Activated CD4-positive, CD25-positive, alpha-beta regulatory T cell treated with anti-CD3 and anti-CD28 coated beads, Interleukin-2, amount 50 U/mL, for 16 hours (primary cell): ENCODE measurements around the gene STXBP5L.
"Not testable (repeated sequence)": the region's sequence is repeated elsewhere in the genome, so short reads cannot be mapped to it uniquely, and the experiment has no call there.

Experiments
- DNase-seq: peaks from one replicate; pipeline ENCODE4 v3.0.0-alpha.2; 2020; ENCODE audit warnings: low read depth, low spot score

The STXBP5L gene

GRCh38 chr3:120908030-120908794, at the start of gene STXBP5L:
Gene STXBP5L (plus strand): TSS chr3:120908205. CDS start chr3:120909579, 1,374 bp downstream.
- DNase-seq = no peak

GRCh38 chr3:120858521-120858920, 49.5 kb upstream of the STXBP5L start:
- no peak for DNase-seq

- DNase-seq = no peak
These were observed 43.5 kb upstream of the STXBP5L start for GRCh38 chr3:120864541-120864940.

GRCh38 chr3:120875507-120875906, 32.5 kb upstream of the STXBP5L start:
- DNase-seq = no peak

GRCh38 chr3:120875989-120876388, 32.0 kb upstream of the STXBP5L start:
- DNase-seq = no peak

- no peak for DNase-seq
These were observed 28.6 kb upstream of the STXBP5L start for GRCh38 chr3:120879411-120879810.

GRCh38 chr3:120892921-120893320, 15.1 kb upstream of the STXBP5L start:
- no peak for DNase-seq

GRCh38 chr3:120894316-120895057, 13.5 kb upstream of the STXBP5L start:
- no peak for DNase-seq

GRCh38 chr3:120901716-120902115, 6.3 kb upstream of the STXBP5L start:
- not testable (repeated sequence) for DNase-seq

GRCh38 chr3:120903221-120903620, 4.8 kb upstream of the STXBP5L start:
- no peak for DNase-seq

GRCh38 chr3:120907659-120908029, 361 bp upstream of the STXBP5L start:
- no peak for DNase-seq

GRCh38 chr3:120908795-120909601, 993 bp downstream of the STXBP5L start:
- DNase-seq = no peak

- no peak for DNase-seq
These were observed 1.5 kb downstream of the STXBP5L start for GRCh38 chr3:120909602-120909878.

GRCh38 chr3:120926146-120926545, 18.1 kb downstream of the STXBP5L start:
- DNase-seq = no peak

GRCh38 chr3:120928991-120929390, 21.0 kb downstream of the STXBP5L start:
- no peak for DNase-seq

- DNase-seq = no peak
These were observed 23.6 kb downstream of the STXBP5L start for GRCh38 chr3:120931593-120931992.

- no peak for DNase-seq
These were observed 48.1 kb downstream of the STXBP5L start for GRCh38 chr3:120956143-120956542.

- DNase-seq = no peak
These were observed 74.8 kb downstream of the STXBP5L start for GRCh38 chr3:120982608-120983320.

GRCh38 chr3:120983321-120983665, 75.3 kb downstream of the STXBP5L start:
- no peak for DNase-seq

GRCh38 chr3:120983841-120984240, 75.8 kb downstream of the STXBP5L start:
- DNase-seq = no peak

- no peak for DNase-seq
These were observed 77.2 kb downstream of the STXBP5L start for GRCh38 chr3:120985242-120985641.

GRCh38 chr3:120988994-120989393, 81.0 kb downstream of the STXBP5L start:
- no peak for DNase-seq
